ENCODE data around the gene STX1A.

The STX1A gene

GRCh38 chr7:73685311-73685710 is 34.2 kb downstream of the STX1A start:
- Histone ChIP-seq H2AFZ (ENCODE audit: low read length) (no peak overlapping the region), H3K9me3 (ENCODE audit: low read length) (no peaks in the 10 kb centered on the region), H3K9me2 (ENCODE audit: low read depth, low read length) (no peaks in the 10 kb centered on the region), H3K4me1 (ENCODE audit: insufficient read depth, low read length, severe bottlenecking) (peaks cover 36% of the 10 kb centered on the region), H4K20me1 (ENCODE audit: insufficient read depth, low read length) (no peaks in the 10 kb centered on the region), H3K9ac (ENCODE audit: low read length) (no peak overlapping the region), H3F3A (ENCODE audit: insufficient read depth, low read length) (no peaks in the 10 kb centered on the region), H3K4me3 (ENCODE audit: low read depth, low read length, poor library complexity, severe bottlenecking) (no peak overlapping the region), H3K27ac (ENCODE audit: low read depth, low read length, poor library complexity, severe bottlenecking) (no peak overlapping the region), H3K27me3 (ENCODE audit: insufficient read depth, low read length) (no peaks in the 10 kb centered on the region), H3K36me3 (ENCODE audit: insufficient read depth, low read length) (peaks cover 58% of the 10 kb centered on the region), H3K79me2 (ENCODE audit: insufficient read depth, low read length) (peaks cover 33% of the 10 kb centered on the region), H3K4me2 (ENCODE audit: low read length) (no peak overlapping the region)
- no peak for TF ChIP-seq EZH2 (IDR thresholded peaks at IDR 0.05; ENCODE audit: borderline replicate concordance, low read length)
- no peak for TF ChIP-seq CTCF (IDR thresholded peaks at IDR 0.05; ENCODE audit: low read length)

- Histone ChIP-seq H3K36me3 (ENCODE audit: insufficient read depth, low read length) (peaks cover 56% of the 10 kb centered on the region), H3K9ac (ENCODE audit: low read length) (peak overlapping the region; percentile 90), H3K27ac (ENCODE audit: low read depth, low read length, poor library complexity, severe bottlenecking) (peak overlapping the region; percentile 26)
Measured at GRCh38 chr7:73683788-73684693, 35.4 kb downstream of the STX1A start.

GRCh38 chr7:73683056-73683787 is 36.2 kb downstream of the STX1A start, which contains the start of the genes BUD23 and DNAJC30:
BUD23 (plus strand) TSS chr7:73683597; CDS start chr7:73683626, 29 bp downstream.
DNAJC30 (minus strand) TSS chr7:73683453; CDS start chr7:73683423, 30 bp downstream.
- peak within 1 kb of the TSS; percentile 26 for H3K27ac ChIP-seq (ENCODE audit: low read depth, low read length, poor library complexity, severe bottlenecking)
- no peaks in the 10 kb centered on the region for H3F3A ChIP-seq (ENCODE audit: insufficient read depth, low read length)
- H2AFZ ChIP-seq (ENCODE audit: low read length): no peak within 1 kb of the TSS
- TF ChIP-seq EZH2 (IDR thresholded peaks at IDR 0.05; ENCODE audit: borderline replicate concordance, low read length) (no peak), CTCF (IDR thresholded peaks at IDR 0.05; ENCODE audit: low read length) (no peak)
- H3K9ac ChIP-seq (ENCODE audit: low read length): peak within 1 kb of the TSS; percentile 90
- H4K20me1 ChIP-seq (ENCODE audit: insufficient read depth, low read length): no peaks in the 10 kb centered on the region
- H3K79me2 ChIP-seq (ENCODE audit: insufficient read depth, low read length): peaks cover 33% of the 10 kb centered on the region
- no peaks in the 10 kb centered on the region for H3K9me2 ChIP-seq (ENCODE audit: low read depth, low read length)
- no peaks in the 10 kb centered on the region for H3K27me3 ChIP-seq (ENCODE audit: insufficient read depth, low read length)
- H3K4me1 ChIP-seq (ENCODE audit: insufficient read depth, low read length, severe bottlenecking): peaks cover 36% of the 10 kb centered on the region
- H3K4me2 ChIP-seq (ENCODE audit: low read length): peak within 1 kb of the TSS; percentile 74
- no peaks in the 10 kb centered on the region for H3K9me3 ChIP-seq (ENCODE audit: low read length)
- peaks cover 56% of the 10 kb centered on the region for H3K36me3 ChIP-seq (ENCODE audit: insufficient read depth, low read length)
- peak within 1 kb of the TSS; percentile 85 for H3K4me3 ChIP-seq (ENCODE audit: low read depth, low read length, poor library complexity, severe bottlenecking)

More at GRCh38 chr7:73683788-73684693, 35.4 kb downstream of the STX1A start:
- peak overlapping the region; percentile 85 for H3K4me3 ChIP-seq (ENCODE audit: low read depth, low read length, poor library complexity, severe bottlenecking)
- no peaks in the 10 kb centered on the region for H4K20me1 ChIP-seq (ENCODE audit: insufficient read depth, low read length)
- no peaks in the 10 kb centered on the region for H3K9me3 ChIP-seq (ENCODE audit: low read length)
- no peaks in the 10 kb centered on the region for H3K9me2 ChIP-seq (ENCODE audit: low read depth, low read length)
- no peaks in the 10 kb centered on the region for H3F3A ChIP-seq (ENCODE audit: insufficient read depth, low read length)
- peak overlapping the region; percentile 71 for H3K4me2 ChIP-seq (ENCODE audit: low read length)
- no peak overlapping the region for H2AFZ ChIP-seq (ENCODE audit: low read length)
- peaks cover 33% of the 10 kb centered on the region for H3K79me2 ChIP-seq (ENCODE audit: insufficient read depth, low read length)
- no peak for TF ChIP-seq EZH2 (IDR thresholded peaks at IDR 0.05; ENCODE audit: borderline replicate concordance, low read length)
- no peak for TF ChIP-seq CTCF (IDR thresholded peaks at IDR 0.05; ENCODE audit: low read length)
- H3K27me3 ChIP-seq (ENCODE audit: insufficient read depth, low read length): no peaks in the 10 kb centered on the region
- peaks cover 36% of the 10 kb centered on the region for H3K4me1 ChIP-seq (ENCODE audit: insufficient read depth, low read length, severe bottlenecking)

All from OCI-LY1 (cell line).